ENCODE measurements around the gene ZNF385A.

DNA sequence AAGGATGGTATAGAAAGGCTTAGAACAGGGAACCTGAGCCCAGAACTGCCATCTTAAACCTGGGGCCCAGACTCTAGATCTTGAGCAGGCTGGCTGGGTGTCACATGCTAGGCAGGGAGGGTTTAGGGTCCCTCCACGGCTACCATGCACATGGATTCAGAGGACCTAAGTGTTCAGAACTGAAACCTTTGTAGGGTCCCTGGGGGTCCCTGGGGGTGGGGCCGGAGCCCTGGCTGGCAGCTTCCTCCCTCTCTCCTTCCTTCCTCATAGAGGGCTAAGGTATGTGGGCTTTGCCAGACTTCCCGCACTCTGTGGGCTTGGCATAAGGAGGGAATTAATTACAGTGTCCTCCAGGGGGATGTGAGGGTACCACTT is 4.6 kb upstream of the ZNF385A start:
- TF ChIP-seq, protein P1, sequence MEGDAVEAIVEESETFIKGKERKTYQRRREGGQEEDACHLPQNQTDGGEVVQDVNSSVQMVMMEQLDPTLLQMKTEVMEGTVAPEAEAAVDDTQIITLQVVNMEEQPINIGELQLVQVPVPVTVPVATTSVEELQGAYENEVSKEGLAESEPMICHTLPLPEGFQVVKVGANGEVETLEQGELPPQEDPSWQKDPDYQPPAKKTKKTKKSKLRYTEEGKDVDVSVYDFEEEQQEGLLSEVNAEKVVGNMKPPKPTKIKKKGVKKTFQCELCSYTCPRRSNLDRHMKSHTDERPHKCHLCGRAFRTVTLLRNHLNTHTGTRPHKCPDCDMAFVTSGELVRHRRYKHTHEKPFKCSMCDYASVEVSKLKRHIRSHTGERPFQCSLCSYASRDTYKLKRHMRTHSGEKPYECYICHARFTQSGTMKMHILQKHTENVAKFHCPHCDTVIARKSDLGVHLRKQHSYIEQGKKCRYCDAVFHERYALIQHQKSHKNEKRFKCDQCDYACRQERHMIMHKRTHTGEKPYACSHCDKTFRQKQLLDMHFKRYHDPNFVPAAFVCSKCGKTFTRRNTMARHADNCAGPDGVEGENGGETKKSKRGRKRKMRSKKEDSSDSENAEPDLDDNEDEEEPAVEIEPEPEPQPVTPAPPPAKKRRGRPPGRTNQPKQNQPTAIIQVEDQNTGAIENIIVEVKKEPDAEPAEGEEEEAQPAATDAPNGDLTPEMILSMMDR (IDR thresholded peaks at IDR 0.05), result no peak
- TF ChIP-seq POLR2A (IDR thresholded peaks at IDR 0.05), result no peak
